ENCODE results near the gene MON1A. TPM values are rescaled to one million over a fixed set of nuclear protein-coding genes. Genes with fewer than 3 reads are reported as not detected.

MON1A gene
- total and polyA plus RNA-seq, 2 of the 8 experiments (the other 6 are each of a cell fraction or from before 2014, with no cell fraction given), result 10.3 to 14.1 TPM

DNA sequence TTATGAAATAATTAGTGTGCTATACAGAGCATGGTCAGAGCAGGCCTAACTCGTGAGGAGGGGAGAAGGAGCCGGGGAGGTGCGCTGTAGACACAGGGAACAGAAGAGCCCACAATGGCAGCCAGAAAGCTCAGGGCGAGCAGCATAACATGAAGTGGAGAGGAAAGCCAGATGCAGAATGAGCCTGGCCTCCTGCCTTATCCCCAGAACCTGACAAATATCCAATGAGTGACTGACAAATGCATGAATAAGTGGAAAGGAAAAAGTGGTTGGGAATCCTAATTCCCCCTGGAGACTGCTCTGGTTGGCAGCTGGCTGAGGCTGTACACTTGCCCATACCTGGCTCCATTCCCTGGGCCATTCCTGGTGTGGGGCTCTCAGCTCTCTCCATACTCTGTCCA lies 16.7 kb downstream of the MON1A start (continued):
- TF ChIP-seq, protein P1, sequence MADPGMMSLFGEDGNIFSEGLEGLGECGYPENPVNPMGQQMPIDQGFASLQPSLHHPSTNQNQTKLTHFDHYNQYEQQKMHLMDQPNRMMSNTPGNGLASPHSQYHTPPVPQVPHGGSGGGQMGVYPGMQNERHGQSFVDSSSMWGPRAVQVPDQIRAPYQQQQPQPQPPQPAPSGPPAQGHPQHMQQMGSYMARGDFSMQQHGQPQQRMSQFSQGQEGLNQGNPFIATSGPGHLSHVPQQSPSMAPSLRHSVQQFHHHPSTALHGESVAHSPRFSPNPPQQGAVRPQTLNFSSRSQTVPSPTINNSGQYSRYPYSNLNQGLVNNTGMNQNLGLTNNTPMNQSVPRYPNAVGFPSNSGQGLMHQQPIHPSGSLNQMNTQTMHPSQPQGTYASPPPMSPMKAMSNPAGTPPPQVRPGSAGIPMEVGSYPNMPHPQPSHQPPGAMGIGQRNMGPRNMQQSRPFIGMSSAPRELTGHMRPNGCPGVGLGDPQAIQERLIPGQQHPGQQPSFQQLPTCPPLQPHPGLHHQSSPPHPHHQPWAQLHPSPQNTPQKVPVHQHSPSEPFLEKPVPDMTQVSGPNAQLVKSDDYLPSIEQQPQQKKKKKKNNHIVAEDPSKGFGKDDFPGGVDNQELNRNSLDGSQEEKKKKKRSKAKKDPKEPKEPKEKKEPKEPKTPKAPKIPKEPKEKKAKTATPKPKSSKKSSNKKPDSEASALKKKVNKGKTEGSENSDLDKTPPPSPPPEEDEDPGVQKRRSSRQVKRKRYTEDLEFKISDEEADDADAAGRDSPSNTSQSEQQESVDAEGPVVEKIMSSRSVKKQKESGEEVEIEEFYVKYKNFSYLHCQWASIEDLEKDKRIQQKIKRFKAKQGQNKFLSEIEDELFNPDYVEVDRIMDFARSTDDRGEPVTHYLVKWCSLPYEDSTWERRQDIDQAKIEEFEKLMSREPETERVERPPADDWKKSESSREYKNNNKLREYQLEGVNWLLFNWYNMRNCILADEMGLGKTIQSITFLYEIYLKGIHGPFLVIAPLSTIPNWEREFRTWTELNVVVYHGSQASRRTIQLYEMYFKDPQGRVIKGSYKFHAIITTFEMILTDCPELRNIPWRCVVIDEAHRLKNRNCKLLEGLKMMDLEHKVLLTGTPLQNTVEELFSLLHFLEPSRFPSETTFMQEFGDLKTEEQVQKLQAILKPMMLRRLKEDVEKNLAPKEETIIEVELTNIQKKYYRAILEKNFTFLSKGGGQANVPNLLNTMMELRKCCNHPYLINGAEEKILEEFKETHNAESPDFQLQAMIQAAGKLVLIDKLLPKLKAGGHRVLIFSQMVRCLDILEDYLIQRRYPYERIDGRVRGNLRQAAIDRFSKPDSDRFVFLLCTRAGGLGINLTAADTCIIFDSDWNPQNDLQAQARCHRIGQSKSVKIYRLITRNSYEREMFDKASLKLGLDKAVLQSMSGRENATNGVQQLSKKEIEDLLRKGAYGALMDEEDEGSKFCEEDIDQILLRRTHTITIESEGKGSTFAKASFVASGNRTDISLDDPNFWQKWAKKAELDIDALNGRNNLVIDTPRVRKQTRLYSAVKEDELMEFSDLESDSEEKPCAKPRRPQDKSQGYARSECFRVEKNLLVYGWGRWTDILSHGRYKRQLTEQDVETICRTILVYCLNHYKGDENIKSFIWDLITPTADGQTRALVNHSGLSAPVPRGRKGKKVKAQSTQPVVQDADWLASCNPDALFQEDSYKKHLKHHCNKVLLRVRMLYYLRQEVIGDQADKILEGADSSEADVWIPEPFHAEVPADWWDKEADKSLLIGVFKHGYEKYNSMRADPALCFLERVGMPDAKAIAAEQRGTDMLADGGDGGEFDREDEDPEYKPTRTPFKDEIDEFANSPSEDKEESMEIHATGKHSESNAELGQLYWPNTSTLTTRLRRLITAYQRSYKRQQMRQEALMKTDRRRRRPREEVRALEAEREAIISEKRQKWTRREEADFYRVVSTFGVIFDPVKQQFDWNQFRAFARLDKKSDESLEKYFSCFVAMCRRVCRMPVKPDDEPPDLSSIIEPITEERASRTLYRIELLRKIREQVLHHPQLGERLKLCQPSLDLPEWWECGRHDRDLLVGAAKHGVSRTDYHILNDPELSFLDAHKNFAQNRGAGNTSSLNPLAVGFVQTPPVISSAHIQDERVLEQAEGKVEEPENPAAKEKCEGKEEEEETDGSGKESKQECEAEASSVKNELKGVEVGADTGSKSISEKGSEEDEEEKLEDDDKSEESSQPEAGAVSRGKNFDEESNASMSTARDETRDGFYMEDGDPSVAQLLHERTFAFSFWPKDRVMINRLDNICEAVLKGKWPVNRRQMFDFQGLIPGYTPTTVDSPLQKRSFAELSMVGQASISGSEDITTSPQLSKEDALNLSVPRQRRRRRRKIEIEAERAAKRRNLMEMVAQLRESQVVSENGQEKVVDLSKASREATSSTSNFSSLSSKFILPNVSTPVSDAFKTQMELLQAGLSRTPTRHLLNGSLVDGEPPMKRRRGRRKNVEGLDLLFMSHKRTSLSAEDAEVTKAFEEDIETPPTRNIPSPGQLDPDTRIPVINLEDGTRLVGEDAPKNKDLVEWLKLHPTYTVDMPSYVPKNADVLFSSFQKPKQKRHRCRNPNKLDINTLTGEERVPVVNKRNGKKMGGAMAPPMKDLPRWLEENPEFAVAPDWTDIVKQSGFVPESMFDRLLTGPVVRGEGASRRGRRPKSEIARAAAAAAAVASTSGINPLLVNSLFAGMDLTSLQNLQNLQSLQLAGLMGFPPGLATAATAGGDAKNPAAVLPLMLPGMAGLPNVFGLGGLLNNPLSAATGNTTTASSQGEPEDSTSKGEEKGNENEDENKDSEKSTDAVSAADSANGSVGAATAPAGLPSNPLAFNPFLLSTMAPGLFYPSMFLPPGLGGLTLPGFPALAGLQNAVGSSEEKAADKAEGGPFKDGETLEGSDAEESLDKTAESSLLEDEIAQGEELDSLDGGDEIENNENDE (IDR thresholded peaks at IDR 0.05; ENCODE audit: insufficient replicate concordance, low read length), result no peak
- peak; percentile 74; the same call in 1 of the 2 replicates for TF ChIP-seq SP1 (IDR thresholded peaks at IDR 0.05; ENCODE audit: low read depth, low read length)
